GM13976 (cell line): ENCODE data around the gene SCN4A.

Experiments used
- DNase-seq: peaks from one replicate; pipeline ENCODE4 v3.0.0; 2012; ENCODE audit warnings: low spot score
- in situ Hi-C: fragments of 300-500 bp; cut with MboI; formaldehyde crosslinking; loops from one replicate; pipeline ENCODE4 v1.12.0; 2022; ENCODE audit warnings: low sequenced_read_pairs, mixed read lengths, inconsistent platforms; ENCODE audit not compliant: unreplicated experiment
- TF ChIP-seq, protein P1 (sequence below): IDR thresholded peaks from 2 replicates; pipeline ENCODE4 v1.5.1; 2012; ENCODE audit warnings: borderline replicate concordance, mild to moderate bottlenecking; ENCODE audit not compliant: insufficient read depth; ENCODE audit errors: extremely low read depth, missing control alignments, control extremely low read depth

The SCN4A gene

DNA sequence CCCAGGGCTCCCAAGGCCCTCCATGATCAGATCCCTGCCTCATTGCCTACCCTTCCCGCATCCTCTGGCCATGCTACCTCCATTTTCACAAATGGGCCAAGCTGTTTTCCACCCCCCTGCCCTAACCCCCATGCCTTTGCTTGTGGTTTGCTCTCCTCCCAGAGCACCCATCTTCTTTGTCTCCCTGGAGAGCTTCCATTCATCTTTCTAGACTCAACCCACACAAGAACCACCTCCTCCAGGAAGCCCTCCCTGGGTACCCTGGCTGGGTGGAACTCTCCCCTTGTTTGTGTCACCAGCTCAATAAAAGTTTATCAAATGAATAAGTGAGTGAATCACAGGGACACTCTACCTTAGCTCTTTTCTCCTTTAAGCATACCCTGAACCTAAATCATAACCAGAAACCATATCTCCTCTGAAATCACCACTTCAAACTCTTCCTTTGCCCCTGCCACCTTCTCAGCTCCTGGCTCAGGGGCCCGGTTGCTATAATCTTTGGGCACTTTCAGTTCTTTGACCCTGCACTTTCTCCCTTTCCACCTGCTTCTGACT lies 2.9 kb upstream of the SCN4A start:
- in situ Hi-C loops, result no loop called here
- no peak for DNase-seq
- TF ChIP-seq, protein P1, sequence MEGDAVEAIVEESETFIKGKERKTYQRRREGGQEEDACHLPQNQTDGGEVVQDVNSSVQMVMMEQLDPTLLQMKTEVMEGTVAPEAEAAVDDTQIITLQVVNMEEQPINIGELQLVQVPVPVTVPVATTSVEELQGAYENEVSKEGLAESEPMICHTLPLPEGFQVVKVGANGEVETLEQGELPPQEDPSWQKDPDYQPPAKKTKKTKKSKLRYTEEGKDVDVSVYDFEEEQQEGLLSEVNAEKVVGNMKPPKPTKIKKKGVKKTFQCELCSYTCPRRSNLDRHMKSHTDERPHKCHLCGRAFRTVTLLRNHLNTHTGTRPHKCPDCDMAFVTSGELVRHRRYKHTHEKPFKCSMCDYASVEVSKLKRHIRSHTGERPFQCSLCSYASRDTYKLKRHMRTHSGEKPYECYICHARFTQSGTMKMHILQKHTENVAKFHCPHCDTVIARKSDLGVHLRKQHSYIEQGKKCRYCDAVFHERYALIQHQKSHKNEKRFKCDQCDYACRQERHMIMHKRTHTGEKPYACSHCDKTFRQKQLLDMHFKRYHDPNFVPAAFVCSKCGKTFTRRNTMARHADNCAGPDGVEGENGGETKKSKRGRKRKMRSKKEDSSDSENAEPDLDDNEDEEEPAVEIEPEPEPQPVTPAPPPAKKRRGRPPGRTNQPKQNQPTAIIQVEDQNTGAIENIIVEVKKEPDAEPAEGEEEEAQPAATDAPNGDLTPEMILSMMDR, result no peak

DNA sequence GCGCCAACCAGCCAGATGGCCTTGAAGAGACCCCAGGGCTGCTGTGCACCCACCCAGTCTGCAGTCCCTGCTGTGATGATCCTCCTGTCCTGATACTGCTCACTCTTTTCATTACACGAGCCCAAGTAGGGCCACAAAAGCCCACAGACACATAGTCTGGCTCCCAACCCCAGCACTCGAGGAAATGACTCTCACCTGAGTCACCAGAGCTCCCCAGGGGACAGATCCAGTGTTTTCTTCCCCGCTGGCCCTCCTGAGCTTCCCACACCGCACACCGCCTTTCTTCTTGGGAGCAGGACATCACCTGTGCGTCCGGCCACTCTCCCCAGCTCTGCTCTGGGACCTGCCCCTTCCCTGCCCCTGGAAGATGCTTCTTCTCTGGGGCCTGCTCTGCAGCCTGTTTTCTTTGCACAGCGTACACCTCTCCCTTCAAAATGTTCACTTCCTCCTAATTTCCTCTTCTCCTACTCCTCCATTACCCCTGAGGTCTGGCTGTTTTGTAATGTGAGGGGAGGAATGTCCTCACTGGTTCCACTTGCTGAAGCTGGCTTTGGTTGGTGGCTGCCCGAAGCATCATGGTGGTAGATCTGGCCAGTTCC lies 2.0 kb upstream of the SCN4A start:
- in situ Hi-C loops, result no loop called here
- DNase-seq, result no peak
- TF ChIP-seq, protein P1, result no peak

DNA sequence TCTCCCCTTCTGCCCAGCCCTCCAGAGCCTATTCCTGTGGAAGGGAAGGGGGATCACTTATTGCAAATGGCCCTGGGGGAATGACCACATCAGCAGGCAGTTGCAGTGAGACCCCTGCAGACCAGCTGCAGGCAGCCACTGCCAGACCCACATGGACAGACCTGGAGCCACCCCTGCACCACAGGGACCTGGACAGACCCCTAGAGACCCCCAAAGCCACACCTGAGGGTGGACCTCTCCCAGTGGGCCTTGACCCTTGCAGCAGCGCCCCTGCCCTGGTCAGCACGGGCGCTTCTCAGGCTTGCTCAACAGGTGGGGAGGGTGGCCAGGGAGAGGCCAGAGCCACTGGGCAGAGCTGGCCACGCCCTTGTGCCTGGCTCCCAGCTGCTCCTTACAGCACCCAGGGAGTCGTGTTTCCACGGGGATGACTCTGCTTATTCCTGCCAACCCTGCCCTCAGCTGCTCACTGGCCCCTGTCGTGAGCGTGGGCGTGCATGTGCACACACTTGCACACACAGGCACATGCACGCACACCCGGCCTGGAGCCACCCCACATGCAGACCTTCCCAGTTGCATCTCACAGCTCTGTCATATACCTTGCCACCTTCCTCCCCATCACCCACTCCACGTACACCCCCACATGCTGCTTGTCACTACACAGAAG lies 1.3 kb upstream of the SCN4A start:
- no peak for DNase-seq
- TF ChIP-seq, protein P1, result no peak
- in situ Hi-C loops, result no loop called here

DNA sequence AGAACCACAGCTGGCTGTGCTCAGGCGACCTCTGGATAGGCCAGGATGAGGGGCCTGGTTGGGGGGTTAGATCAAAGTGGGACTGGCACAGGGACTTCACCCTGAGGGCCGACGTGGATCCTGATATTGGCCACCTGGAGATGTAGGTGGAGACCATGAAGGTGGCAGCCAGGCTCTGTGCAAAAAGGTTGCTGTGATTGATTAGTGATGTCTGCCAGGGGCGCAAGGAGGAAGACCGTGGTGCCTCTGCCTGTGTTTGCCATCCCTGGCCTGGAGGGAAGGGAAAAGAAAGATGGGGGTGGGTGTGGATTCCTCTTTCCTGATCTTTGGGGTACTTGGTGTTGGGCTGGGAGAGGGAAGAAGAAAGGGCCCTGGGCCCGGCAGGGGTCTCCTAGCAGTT lies 529 bp upstream of the SCN4A start:
- in situ Hi-C loops, result no loop called here
- TF ChIP-seq, protein P1, result no peak
- DNase-seq, result no peak

DNA sequence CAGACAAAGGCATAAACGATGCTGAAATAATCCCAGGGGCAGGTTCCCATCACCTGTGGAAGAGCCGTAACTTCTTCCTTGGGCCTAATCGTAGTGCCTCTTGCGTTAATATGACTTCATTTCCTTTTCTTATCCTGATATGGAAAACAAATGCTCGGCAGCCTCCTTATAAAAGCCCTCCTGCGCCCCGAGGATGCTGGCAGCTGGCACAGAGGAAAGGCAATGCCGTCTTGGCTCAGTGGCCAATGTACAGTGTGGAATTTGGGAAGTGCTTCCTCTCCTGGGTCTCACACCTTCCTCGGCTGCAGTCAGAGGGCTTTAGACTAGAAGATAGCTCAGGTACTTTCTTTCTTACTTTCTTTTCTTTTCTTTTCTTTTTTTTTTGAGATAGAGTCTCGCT lies 3.4 kb downstream of the SCN4A start:
- no peak for DNase-seq
- in situ Hi-C loops, result no loop called here
- TF ChIP-seq, protein P1, result no peak

DNA sequence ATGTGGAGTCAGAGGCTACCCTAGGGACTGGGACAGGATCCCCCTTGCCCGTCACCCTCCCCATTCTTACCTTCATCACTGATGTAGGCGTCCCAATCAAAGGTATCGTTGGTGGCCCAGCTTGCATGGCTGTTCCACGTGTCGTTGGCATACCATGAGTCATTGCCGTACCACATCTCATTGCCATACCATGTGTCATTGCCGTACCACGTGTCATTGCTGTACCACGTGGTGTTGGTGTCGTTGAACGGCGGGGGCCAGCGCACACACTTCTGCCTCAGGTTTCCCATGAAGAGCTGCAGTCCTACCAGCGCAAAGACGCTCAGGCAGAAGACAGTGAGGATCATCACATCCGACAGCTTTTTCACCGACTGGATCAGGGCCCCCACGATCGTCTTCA lies 4.8 kb downstream of the SCN4A start:
- no peak for DNase-seq
- in situ Hi-C loops, result no loop called here
- TF ChIP-seq, protein P1, result no peak
